Sigmoid colon (tissue), 3 donors: ENCODE data around the gene ITPR2.
"Not testable (repeated sequence)": the region's sequence is repeated elsewhere in the genome, so short reads cannot be mapped to it uniquely, and the experiment has no call there.

Source experiments
- POLR2A ChIP-seq, 2 donors: fragments of 450-650 bp; IDR thresholded peaks; one replicate each; pipeline ENCODE4 v1.6.1; 2016; ENCODE audit warnings: antibody characterized with exemption in 2 of 2, mild to moderate bottlenecking in 2 of 2, moderate library complexity in 2 of 2
- TF ChIP-seq, protein P1 (sequence below), 4 experiments: fragments of 450-650 bp in 3 of 4; fragments of 200-600 bp in 1 of 4; IDR thresholded peaks; one replicate each; pipeline ENCODE4 v1.5.1; 2016 to 2019; ENCODE audit warnings: antibody characterized with exemption in 4 of 4, mild to moderate bottlenecking in 3 of 4, moderate library complexity in 2 of 4

DNA sequence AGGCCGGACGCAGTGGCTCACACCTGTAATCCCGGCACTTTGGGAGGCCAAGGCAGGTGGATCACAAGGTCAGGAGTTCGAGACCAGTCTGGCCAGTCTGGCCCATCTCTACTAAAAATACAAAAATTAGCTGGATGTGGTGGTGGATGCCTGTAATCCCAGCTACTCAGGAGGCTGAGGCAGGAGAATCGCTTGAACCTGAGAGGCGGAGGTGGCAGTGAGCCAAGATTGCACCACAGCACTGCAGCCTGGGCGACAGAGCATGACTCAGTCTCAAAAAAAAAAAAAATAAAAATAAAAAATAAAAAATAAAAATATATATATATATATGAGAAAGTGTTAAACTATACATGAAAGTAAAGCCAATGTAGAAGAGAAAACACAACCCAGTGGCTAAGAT, 228.2 kb downstream of the ITPR2 start:
- TF ChIP-seq POLR2A (IDR thresholded peaks at IDR 0.05), result not testable (repeated sequence)
- TF ChIP-seq, protein P1, sequence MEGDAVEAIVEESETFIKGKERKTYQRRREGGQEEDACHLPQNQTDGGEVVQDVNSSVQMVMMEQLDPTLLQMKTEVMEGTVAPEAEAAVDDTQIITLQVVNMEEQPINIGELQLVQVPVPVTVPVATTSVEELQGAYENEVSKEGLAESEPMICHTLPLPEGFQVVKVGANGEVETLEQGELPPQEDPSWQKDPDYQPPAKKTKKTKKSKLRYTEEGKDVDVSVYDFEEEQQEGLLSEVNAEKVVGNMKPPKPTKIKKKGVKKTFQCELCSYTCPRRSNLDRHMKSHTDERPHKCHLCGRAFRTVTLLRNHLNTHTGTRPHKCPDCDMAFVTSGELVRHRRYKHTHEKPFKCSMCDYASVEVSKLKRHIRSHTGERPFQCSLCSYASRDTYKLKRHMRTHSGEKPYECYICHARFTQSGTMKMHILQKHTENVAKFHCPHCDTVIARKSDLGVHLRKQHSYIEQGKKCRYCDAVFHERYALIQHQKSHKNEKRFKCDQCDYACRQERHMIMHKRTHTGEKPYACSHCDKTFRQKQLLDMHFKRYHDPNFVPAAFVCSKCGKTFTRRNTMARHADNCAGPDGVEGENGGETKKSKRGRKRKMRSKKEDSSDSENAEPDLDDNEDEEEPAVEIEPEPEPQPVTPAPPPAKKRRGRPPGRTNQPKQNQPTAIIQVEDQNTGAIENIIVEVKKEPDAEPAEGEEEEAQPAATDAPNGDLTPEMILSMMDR (IDR thresholded peaks at IDR 0.05), result not testable (repeated sequence)
